HG03108 (cell line): ENCODE results near the gene FAM83G.

Experiments
- ATAC-seq: cut with Tn5 transposase; IDR thresholded peaks from one replicate; pipeline ENCODE4 v1.9.1; 2021; ENCODE audit warnings: moderate library complexity; ENCODE audit not compliant: unreplicated experiment

Gene FAM83G

GRCh38 chr17:19010729-19011505 lies 6.4 kb upstream of the FAM83G start:
- ATAC-seq = no peak

GRCh38 chr17:19009970-19010369 lies 5.4 kb upstream of the FAM83G start:
- no peak for ATAC-seq

GRCh38 chr17:19006698-19007097 lies 2.1 kb upstream of the FAM83G start:
- ATAC-seq = no peak

- no peak for ATAC-seq
These were observed 1.3 kb upstream of the FAM83G start for GRCh38 chr17:19005789-19006430.

GRCh38 chr17:19005137-19005773 lies 691 bp upstream of the FAM83G start:
- no peak for ATAC-seq

GRCh38 chr17:19003543-19004420 lies 782 bp downstream of the FAM83G start:
- ATAC-seq = no peak

- ATAC-seq = no peak
These were observed 1.6 kb downstream of the FAM83G start for GRCh38 chr17:19002805-19003542.

- ATAC-seq = no peak
These were observed 2.5 kb downstream of the FAM83G start for GRCh38 chr17:19001907-19002590.

- no peak for ATAC-seq
These were observed 3.8 kb downstream of the FAM83G start for GRCh38 chr17:19000531-19001325.

GRCh38 chr17:18999911-19000310 lies 4.7 kb downstream of the FAM83G start:
- no peak for ATAC-seq

- no peak for ATAC-seq
These were observed 5.2 kb downstream of the FAM83G start for GRCh38 chr17:18999394-18999793.

GRCh38 chr17:18997650-18998196 lies 6.8 kb downstream of the FAM83G start:
- ATAC-seq = no peak

- ATAC-seq = no peak
These were observed 8.1 kb downstream of the FAM83G start for GRCh38 chr17:18996458-18996857.

GRCh38 chr17:18995220-18995619 lies 9.3 kb downstream of the FAM83G start:
- no peak for ATAC-seq

GRCh38 chr17:18994631-18995030 lies 9.9 kb downstream of the FAM83G start:
- ATAC-seq = no peak

GRCh38 chr17:18993905-18994526 lies 10.5 kb downstream of the FAM83G start:
- no peak for ATAC-seq

GRCh38 chr17:18992454-18993130 lies 12.0 kb downstream of the FAM83G start:
- ATAC-seq = no peak
